Liver (tissue), 9 donors: ENCODE results near the gene DDAH2. TPM values are rescaled to one million over a fixed set of nuclear protein-coding genes. Genes with fewer than 3 reads are reported as not detected.
A peak's percentile ranks its signal among the peaks of the same experiment; 100 is the strongest.

Experiments
- DNase-seq: peaks from one replicate; pipeline ENCODE4 v3.0.0-alpha.2; 2017; ENCODE audit warnings: low spot score
- H3K27ac ChIP-seq, 2 donors: one replicate each; pipeline ENCODE4 v1.7.0; 2013; ENCODE audit warnings: inconsistent platforms in 2 of 2, low read length in 2 of 2, control low read depth in 1 of 2, low read depth in 1 of 2, mild to moderate bottlenecking in 1 of 2
- H3K27me3 ChIP-seq, 4 donors: one replicate each; pipeline versions ENCODE4 v1.6.1 to v1.7.0; 2013; ENCODE audit warnings: low read length in 3 of 4, inconsistent platforms in 1 of 4, mild to moderate bottlenecking in 1 of 4, moderate library complexity in 1 of 4; ENCODE audit not compliant: control insufficient read depth in 4 of 4, insufficient read depth in 4 of 4
- H3K36me3 ChIP-seq, 4 donors: one replicate each; pipeline versions ENCODE4 v1.6.1 to v1.7.0; 2013; ENCODE audit warnings: low read length in 3 of 4, mild to moderate bottlenecking in 3 of 4, low read depth in 1 of 4, moderate library complexity in 1 of 4; ENCODE audit not compliant: control insufficient read depth in 4 of 4, insufficient read depth in 3 of 4
- H3K4me1 ChIP-seq, 4 donors: one replicate each; pipeline versions ENCODE4 v1.6.1 to v1.7.0; 2013; ENCODE audit warnings: low read length in 3 of 4, mild to moderate bottlenecking in 3 of 4, moderate library complexity in 1 of 4; ENCODE audit not compliant: control insufficient read depth in 4 of 4, insufficient read depth in 4 of 4
- H3K4me3 ChIP-seq, 3 donors: one replicate each; pipeline versions ENCODE4 v1.6.1 to v1.7.0; 2013; ENCODE audit warnings: low read length in 3 of 3, control low read depth in 1 of 3, low read depth in 1 of 3, mild to moderate bottlenecking in 1 of 3
- H3K9ac ChIP-seq, 2 donors: one replicate each; pipeline ENCODE4 v1.7.0; 2013; ENCODE audit warnings: low read length in 2 of 2, mild to moderate bottlenecking in 2 of 2, moderate library complexity in 2 of 2, control low read depth in 1 of 2, low read depth in 1 of 2
- H3K9me3 ChIP-seq, 4 donors: one replicate each; pipeline versions ENCODE4 v1.6.1 to v1.7.0; 2013; ENCODE audit warnings: low read length in 3 of 4; ENCODE audit not compliant: control insufficient read depth in 4 of 4
- ATF3 ChIP-seq: IDR thresholded peaks from 2 replicates; pipeline ENCODE4 v1.6.1; 2016; ENCODE audit warnings: antibody characterized with exemption
- CTCF ChIP-seq: fragments of 150-350 bp; IDR thresholded peaks from 2 replicates; pipeline ENCODE4 v1.5.1; 2017; ENCODE audit warnings: improper control_type of control experiment, low read depth, low read length; ENCODE audit not compliant: missing input control
- EGR1 ChIP-seq, 2 donors: IDR thresholded peaks; 2 replicates each; pipeline ENCODE4 v1.6.1; 2016 to 2018; ENCODE audit warnings: antibody characterized with exemption in 2 of 2, low read depth in 2 of 2
- FOXA1 ChIP-seq: IDR thresholded peaks from 2 replicates; pipeline ENCODE4 v1.6.1; 2016; ENCODE audit warnings: antibody characterized with exemption
- FOXA2 ChIP-seq: IDR thresholded peaks from 2 replicates; pipeline ENCODE4 v1.6.1; 2016; ENCODE audit warnings: antibody characterized with exemption
- GABPA ChIP-seq, 2 donors: IDR thresholded peaks in 1 of 2; conservative IDR thresholded peaks in 1 of 2; 2 replicates each; pipeline ENCODE4 v1.6.1; 2016; ENCODE audit warnings: antibody characterized with exemption in 2 of 2, mild to moderate bottlenecking in 1 of 2, moderate library complexity in 1 of 2
- HNF4A ChIP-seq, 2 donors: conservative IDR thresholded peaks; 2 replicates each; pipeline ENCODE4 v1.6.1; 2016; ENCODE audit warnings: antibody characterized with exemption in 2 of 2, mild to moderate bottlenecking in 2 of 2
- HNF4G ChIP-seq: IDR thresholded peaks from 2 replicates; pipeline ENCODE4 v1.6.1; 2016; ENCODE audit warnings: antibody characterized with exemption
- JUND ChIP-seq, 2 donors: IDR thresholded peaks; 2 replicates each; pipeline ENCODE4 v1.6.1; 2016; ENCODE audit warnings: antibody characterized with exemption in 2 of 2
- NR2F2 ChIP-seq: IDR thresholded peaks from 2 replicates; pipeline ENCODE4 v1.6.1; 2016; ENCODE audit warnings: antibody characterized with exemption
- RAD21 ChIP-seq, 2 donors: IDR thresholded peaks; 2 replicates each; pipeline ENCODE4 v1.6.1; 2016; ENCODE audit warnings: antibody characterized with exemption in 2 of 2, mild to moderate bottlenecking in 2 of 2
- REST ChIP-seq: IDR thresholded peaks from 2 replicates; pipeline ENCODE4 v1.6.1; 2016; ENCODE audit warnings: antibody characterized with exemption, mild to moderate bottlenecking
- RXRA ChIP-seq, 2 donors: IDR thresholded peaks; 2 replicates each; pipeline ENCODE4 v1.6.1; 2017 to 2018; ENCODE audit warnings: antibody characterized with exemption in 2 of 2, mild to moderate bottlenecking in 1 of 2
- SP1 ChIP-seq: IDR thresholded peaks from 2 replicates; pipeline ENCODE4 v1.6.1; 2018; ENCODE audit warnings: antibody characterized with exemption, mild to moderate bottlenecking
- TAF1 ChIP-seq: conservative IDR thresholded peaks from 2 replicates; pipeline ENCODE4 v1.6.1; 2016; ENCODE audit warnings: antibody characterized with exemption, mild to moderate bottlenecking
- YY1 ChIP-seq: IDR thresholded peaks from 2 replicates; pipeline ENCODE4 v1.6.1; 2016; ENCODE audit warnings: antibody characterized with exemption, mild to moderate bottlenecking
- WGBS: extraction: QIAGEN DNeasy Blood & Tissue Kit; methylation state at CpG from one replicate; pipeline ENCODE4 v1.1.7; 2013; 5-methylcytosine and 5-hydroxymethylcytosine counted together
- polyA plus RNA-seq, 2 donors: library from polyadenylated mRNA; stranded (reverse) in 1 of 2; unstranded in 1 of 2; fragments of 200-250 nt in 1 of 2; fragments of >200 nt in 1 of 2; fragmentation: Nextera tagmentation in 1 of 2; extraction: Ambion mirVana in 1 of 2; gene quantifications; one replicate each; pipeline versions ENCODE4 v1.2.1 to v1.2.3, GENCODE V29; 2013 to 2015
- total RNA-seq, 2 donors: library from RNA; depleted of rRNA; stranded (reverse); fragments of >200 nt; gene quantifications; one replicate each; pipeline ENCODE4 v1.2.3, GENCODE V29; 2014
- TF ChIP-seq, protein P1 (sequence below): IDR thresholded peaks from 2 replicates; pipeline ENCODE4 v1.6.1; 2016; ENCODE audit warnings: antibody characterized with exemption
- TF ChIP-seq, protein P2 (sequence below): IDR thresholded peaks from 2 replicates; pipeline ENCODE4 v1.6.1; 2016; ENCODE audit warnings: antibody characterized with exemption
- donor health status: healthy.
- donor health status: healthy.
- donor health status: healthy.
- donor health status: healthy.
- donor health status: healthy.

The DDAH2 gene
- total and polyA plus RNA-seq, 4 donors = 19.8 to 31.4 (median 23.2) TPM

- Histone ChIP-seq H3K4me3 (no peak overlapping the region), H3K4me1 (peaks cover 0 to 5% (median 1%) of the 10 kb centered on the region in 4 donors), H3K36me3 (peaks cover 0 to 8% (median under 1%) of the 10 kb centered on the region in 4 donors), H3K9ac (no peak overlapping the region), H3K27ac (no peak overlapping the region), H3K9me3 (no peaks in the 10 kb centered on the region), H3K27me3 (no peaks in the 10 kb centered on the region)
- 92% methylated on average over 3 of the region's 3 CpGs for WGBS
- DNase-seq = no peak
- no peak for TF ChIP-seq EGR1 (IDR thresholded peaks at IDR 0.05; ENCODE audit: low read depth in 2 of 2)
- TF ChIP-seq HNF4G = no peak
- no peak for TF ChIP-seq NR2F2
- no peak for TF ChIP-seq YY1
- TF ChIP-seq RXRA (IDR thresholded peaks at IDR 0.05) = no peak
- TF ChIP-seq FOXA1 = no peak
- no peak for TF ChIP-seq REST
- no peak for TF ChIP-seq SP1
- TF ChIP-seq FOXA2 = no peak
- TF ChIP-seq, protein P1, sequence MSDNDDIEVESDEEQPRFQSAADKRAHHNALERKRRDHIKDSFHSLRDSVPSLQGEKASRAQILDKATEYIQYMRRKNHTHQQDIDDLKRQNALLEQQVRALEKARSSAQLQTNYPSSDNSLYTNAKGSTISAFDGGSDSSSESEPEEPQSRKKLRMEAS = no peak
These were observed 6.9 kb downstream of the DDAH2 start for GRCh38 chr6:31722173-31722572.

DNA sequence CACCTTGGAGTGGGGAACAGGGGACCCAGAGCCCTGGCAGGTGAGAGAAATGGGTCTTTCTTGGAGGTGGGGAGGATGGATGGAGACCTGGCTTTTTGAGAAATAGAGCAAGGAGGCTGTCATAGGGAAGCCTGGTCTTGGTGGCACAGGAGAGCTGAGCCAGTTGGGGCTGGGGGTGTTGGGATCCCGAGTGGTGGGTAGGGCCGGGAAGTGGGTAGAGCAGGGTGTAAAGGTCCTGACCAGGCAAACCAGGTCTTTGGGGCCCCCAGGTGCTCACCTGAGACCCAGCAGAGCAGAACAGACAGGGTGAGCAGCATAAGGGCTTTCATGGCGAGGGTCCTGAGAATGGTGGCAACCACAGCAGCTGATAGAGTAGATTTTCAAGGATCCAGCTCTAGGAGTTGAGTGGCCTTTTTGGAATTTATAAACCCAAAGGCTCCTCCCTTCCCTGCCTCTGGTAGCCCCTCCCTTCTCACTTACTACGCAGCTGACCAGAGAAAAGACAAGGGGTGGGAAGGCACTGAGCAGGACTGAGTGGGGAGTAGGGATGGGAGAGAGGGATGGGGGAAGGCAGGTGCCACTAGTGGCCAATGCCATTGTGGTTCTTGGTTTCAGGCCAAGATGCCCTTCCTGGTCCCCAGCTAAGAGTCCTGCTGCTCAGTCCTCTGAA, 7.6 kb downstream of the DDAH2 start, which contains the start of gene LY6G6C:
LY6G6C (minus strand) TSS at position 396 of the 670 bp plus-strand sequence; CDS start at position 329, 67 bp downstream.
- WGBS = 86% methylated on average over 4 of the region's 4 CpGs
- peaks cover 0 to 5% (median 0%) of the 10 kb centered on the region in 4 donors for H3K36me3 ChIP-seq
- peak within 1 kb of the TSS in 1 of 2 donors; percentile 1 for H3K9ac ChIP-seq
- H3K4me1 ChIP-seq = no peaks in the 10 kb centered on the region
- H3K4me3 ChIP-seq = no peak within 1 kb of the TSS
- DNase-seq = no peak
- H3K9me3 ChIP-seq = no peaks in the 10 kb centered on the region
- no peaks in the 10 kb centered on the region for H3K27me3 ChIP-seq
- H3K27ac ChIP-seq = no peak within 1 kb of the TSS
- TF ChIP-seq JUND (IDR thresholded peaks at IDR 0.05) (no peak), TAF1 (no peak), FOXA1 (no peak), EGR1 (IDR thresholded peaks at IDR 0.05; ENCODE audit: low read depth in 2 of 2) (no peak), GABPA (IDR thresholded peaks at IDR 0.05 in 1 of 2, conservative IDR thresholded peaks at IDR 0.05 in 1 of 2) (no peak), RXRA (IDR thresholded peaks at IDR 0.05) (no peak), RAD21 (IDR thresholded peaks at IDR 0.05) (no peak), CTCF (no peak), REST (no peak), HNF4A (conservative IDR thresholded peaks at IDR 0.05) (no peak), ATF3 (no peak), YY1 (no peak), HNF4G (no peak), FOXA2 (no peak), NR2F2 (no peak), SP1 (no peak)
- TF ChIP-seq, protein P2, sequence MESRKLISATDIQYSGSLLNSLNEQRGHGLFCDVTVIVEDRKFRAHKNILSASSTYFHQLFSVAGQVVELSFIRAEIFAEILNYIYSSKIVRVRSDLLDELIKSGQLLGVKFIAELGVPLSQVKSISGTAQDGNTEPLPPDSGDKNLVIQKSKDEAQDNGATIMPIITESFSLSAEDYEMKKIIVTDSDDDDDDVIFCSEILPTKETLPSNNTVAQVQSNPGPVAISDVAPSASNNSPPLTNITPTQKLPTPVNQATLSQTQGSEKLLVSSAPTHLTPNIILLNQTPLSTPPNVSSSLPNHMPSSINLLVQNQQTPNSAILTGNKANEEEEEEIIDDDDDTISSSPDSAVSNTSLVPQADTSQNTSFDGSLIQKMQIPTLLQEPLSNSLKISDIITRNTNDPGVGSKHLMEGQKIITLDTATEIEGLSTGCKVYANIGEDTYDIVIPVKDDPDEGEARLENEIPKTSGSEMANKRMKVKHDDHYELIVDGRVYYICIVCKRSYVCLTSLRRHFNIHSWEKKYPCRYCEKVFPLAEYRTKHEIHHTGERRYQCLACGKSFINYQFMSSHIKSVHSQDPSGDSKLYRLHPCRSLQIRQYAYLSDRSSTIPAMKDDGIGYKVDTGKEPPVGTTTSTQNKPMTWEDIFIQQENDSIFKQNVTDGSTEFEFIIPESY = no peak
- TF ChIP-seq, protein P1 = no peak
